Heart left ventricle (tissue), 16 donors: Measurements from ENCODE around the gene ENTPD8. TPM values are rescaled to one million over a fixed set of nuclear protein-coding genes. Genes with fewer than 3 reads are reported as not detected.
A peak's percentile ranks its signal among the peaks of the same experiment; 100 is the strongest.

Source experiments
- ATAC-seq, 4 donors: fragments of 200-7000 bp; cut with Tn5 transposase; one replicate each; pipeline ENCODE4 v1.9.1; 2020 to 2022; ENCODE audit warnings: moderate library complexity in 4 of 4, mild to moderate bottlenecking in 3 of 4, moderate number of reproducible peaks in 1 of 4
- DNase-seq, 5 donors: peaks; one replicate each; pipeline ENCODE4 v3.0.0-alpha.2; 2020
- H3K27ac ChIP-seq, 12 donors: fragments of 200-600 bp; sonication (generic) in 4 of 12; one replicate each; pipeline versions ENCODE4 v1.5.0 to v1.8.0; 2016 to 2022; ENCODE audit warnings: mild to moderate bottlenecking in 2 of 12
- H3K27me3 ChIP-seq, 9 donors: fragments of 200-600 bp; sonication (generic) in 2 of 9; one replicate each; pipeline versions ENCODE4 v1.5.1 to v1.8.0; 2016 to 2022; ENCODE audit warnings: mild to moderate bottlenecking in 3 of 9
- H3K36me3 ChIP-seq, 9 donors: fragments of 200-600 bp; sonication (generic) in 2 of 9; one replicate each; pipeline versions ENCODE4 v1.5.0 to v1.8.0; 2018 to 2022; ENCODE audit warnings: mild to moderate bottlenecking in 2 of 9
- H3K4me1 ChIP-seq, 12 donors: fragments of 200-600 bp; sonication (generic) in 4 of 12; one replicate each; pipeline versions ENCODE4 v1.5.0 to v1.8.0; 2016 to 2022; ENCODE audit warnings: mild to moderate bottlenecking in 3 of 12
- H3K4me3 ChIP-seq, 12 donors: fragments of 200-600 bp; sonication (generic) in 4 of 12; one replicate each; pipeline versions ENCODE4 v1.5.0 to v1.8.0; 2017 to 2022; ENCODE audit warnings: mild to moderate bottlenecking in 9 of 12, moderate library complexity in 4 of 12
- H3K9me3 ChIP-seq, 12 donors: fragments of 200-600 bp; sonication (generic) in 4 of 12; one replicate each; pipeline versions ENCODE4 v1.5.0 to v1.8.0; 2016 to 2022; ENCODE audit warnings: mild to moderate bottlenecking in 1 of 12
- POLR2A ChIP-seq, 2 donors: fragments of 450-650 bp; IDR thresholded peaks; one replicate each; pipeline ENCODE4 v1.6.1; 2017; ENCODE audit warnings: antibody characterized with exemption in 2 of 2, mild to moderate bottlenecking in 2 of 2, moderate library complexity in 2 of 2
- WGBS, 4 donors: extraction: QIAGEN DNeasy Blood & Tissue Kit in 2 of 4; methylation state at CpG; one replicate each; pipeline versions ENCODE4 v1.1.5 to v1.1.7; 2013 to 2018; 5-methylcytosine and 5-hydroxymethylcytosine counted together
- intact Hi-C, 10 donors: fragments of 100-400 bp; cut with DNase I; formaldehyde crosslinking; loops; one replicate each; pipeline versions ENCODE4 v1.11.1 to v1.14.2; 2022
- polyA plus RNA-seq, 2 donors: library from polyadenylated mRNA; stranded (reverse); fragments of 200-250 nt; gene quantifications; one replicate each; pipeline ENCODE4 v1.2.3, GENCODE V29; 2013
- total RNA-seq, 9 donors: library from RNA; depleted of rRNA in 2 of 9; stranded (reverse); fragments of >200 nt in 2 of 9; fragmentation: NEBNext Ultra II Directional in 3 of 9; extraction: Animal tissue kit (Norgen Biotek cat#: 25700) in 3 of 9; gene quantifications; one replicate each; pipeline versions ENCODE4 v1.1.0 to v1.2.4, GENCODE V29; 2016 to 2023
- TF ChIP-seq, protein P1 (sequence below), 12 donors: fragments of 200-600 bp; sonication (generic) in 4 of 12; IDR thresholded peaks; one replicate each; pipeline versions ENCODE4 v1.5.0 to v1.8.0; 2018 to 2022; ENCODE audit warnings: antibody characterized with exemption in 12 of 12, mild to moderate bottlenecking in 5 of 12
- donor health status: ischemic (EF 13 %, LVEDD 7.1; RV severe dilation, severe dysfunction).
- donor health status: healthy with polysubstance abuse.
- donor health status: DM: no; HTN: yes; CAD: no.
- donor health status: DM: no; HTN: no; CAD: no.
- donor health status: ischemic (EF 25% LVEDD 6.9; RV normal size, moderate dysfunction).
- donor health status: ischemic (EF 25% LVEDD 5.7; RV mildly dilated, moderate dysfunction).
- donor health status: healthy.
- donor health status: DM: yes; HTN: yes; CAD: no.
- donor health status: ischemic (EF 35%, LVEDD 5.7; RV mildly dilated, moderate dysfunction).
- donor health status: nonischemic (EF 11% LVEDD 7.7; RV severe dilation, severe dysfunction).
- donor health status: DM: yes; HTN: yes; CAD: no.
- donor health status: PGD.
- donor health status: ischemic (EF 29% LVEDD 5.4; RV normal size, mild dysfunction).
- donor health status: nonischemic (EF 23%, LVEDD 6.1; RV moderate dilation, normal function).

ENTPD8 gene
- total and polyA plus RNA-seq, 11 donors = not detected

DNA sequence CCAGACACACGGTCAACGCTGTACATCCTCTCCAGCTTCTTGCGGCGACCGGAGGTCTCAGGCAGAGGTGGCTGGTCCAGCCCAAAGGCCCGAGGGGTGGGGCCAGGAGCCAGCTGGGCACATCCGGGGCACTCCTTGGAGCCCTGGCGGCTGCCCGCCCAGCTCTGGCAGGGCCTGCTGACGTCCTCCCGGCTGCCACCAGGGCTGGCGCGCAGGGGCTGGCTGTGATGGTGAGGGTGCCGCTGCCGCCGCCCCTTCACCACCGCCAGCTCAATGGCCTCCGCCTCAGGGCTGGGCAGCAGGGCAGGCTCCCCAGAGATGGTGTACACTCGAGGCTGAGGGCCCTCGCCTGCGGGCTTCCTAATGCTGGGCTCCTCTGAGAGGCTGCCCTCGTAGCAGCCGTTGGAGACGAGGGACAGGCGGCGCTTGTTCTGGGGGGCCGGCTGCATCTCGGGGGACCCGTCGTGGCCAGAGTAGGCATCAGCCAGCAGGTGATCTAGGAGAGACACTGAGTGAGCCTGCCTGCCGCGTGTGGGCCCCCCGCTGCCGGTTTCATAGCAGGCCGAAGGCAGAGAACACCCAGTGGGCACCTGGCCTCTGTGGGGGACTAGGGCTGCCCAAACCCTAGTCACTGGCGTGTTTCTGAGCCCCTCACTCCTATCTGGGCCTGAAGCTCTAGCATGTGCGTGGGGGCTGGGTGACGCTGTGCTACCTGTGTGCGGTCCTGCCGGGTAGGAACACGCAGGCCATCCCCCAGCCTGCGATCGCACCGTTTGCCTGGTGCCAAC lies 16.4 kb upstream of the ENTPD8 start:
- ATAC-seq (no peak), DNase-seq (peak in 3 of 5 donors; percentile 15 to 66 (median 31))
- Histone ChIP-seq H3K4me1 (peaks cover 3 to 60% (median 24%) of the 10 kb centered on the region in 12 donors), H3K36me3 (peaks cover 0 to 16% (median 1%) of the 10 kb centered on the region in 9 donors), H3K27me3 (peaks cover 0 to 7% (median 0%) of the 10 kb centered on the region in 9 donors), H3K4me3 (peak overlapping the region in 5 of 12 donors; percentile 60 to 95 (median 74)), H3K27ac (peak overlapping the region in 1 of 12 donors; percentile 40), H3K9me3 (no peaks in the 10 kb centered on the region)
- intact Hi-C loops = no loop called here
- 94 to 96% (median 95%) methylated on average over 21 to 44 of the region's 44 CpGs for WGBS, 4 donors
- TF ChIP-seq, protein P1, sequence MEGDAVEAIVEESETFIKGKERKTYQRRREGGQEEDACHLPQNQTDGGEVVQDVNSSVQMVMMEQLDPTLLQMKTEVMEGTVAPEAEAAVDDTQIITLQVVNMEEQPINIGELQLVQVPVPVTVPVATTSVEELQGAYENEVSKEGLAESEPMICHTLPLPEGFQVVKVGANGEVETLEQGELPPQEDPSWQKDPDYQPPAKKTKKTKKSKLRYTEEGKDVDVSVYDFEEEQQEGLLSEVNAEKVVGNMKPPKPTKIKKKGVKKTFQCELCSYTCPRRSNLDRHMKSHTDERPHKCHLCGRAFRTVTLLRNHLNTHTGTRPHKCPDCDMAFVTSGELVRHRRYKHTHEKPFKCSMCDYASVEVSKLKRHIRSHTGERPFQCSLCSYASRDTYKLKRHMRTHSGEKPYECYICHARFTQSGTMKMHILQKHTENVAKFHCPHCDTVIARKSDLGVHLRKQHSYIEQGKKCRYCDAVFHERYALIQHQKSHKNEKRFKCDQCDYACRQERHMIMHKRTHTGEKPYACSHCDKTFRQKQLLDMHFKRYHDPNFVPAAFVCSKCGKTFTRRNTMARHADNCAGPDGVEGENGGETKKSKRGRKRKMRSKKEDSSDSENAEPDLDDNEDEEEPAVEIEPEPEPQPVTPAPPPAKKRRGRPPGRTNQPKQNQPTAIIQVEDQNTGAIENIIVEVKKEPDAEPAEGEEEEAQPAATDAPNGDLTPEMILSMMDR (IDR thresholded peaks at IDR 0.05) = no peak
- no peak for TF ChIP-seq POLR2A (IDR thresholded peaks at IDR 0.05)

DNA sequence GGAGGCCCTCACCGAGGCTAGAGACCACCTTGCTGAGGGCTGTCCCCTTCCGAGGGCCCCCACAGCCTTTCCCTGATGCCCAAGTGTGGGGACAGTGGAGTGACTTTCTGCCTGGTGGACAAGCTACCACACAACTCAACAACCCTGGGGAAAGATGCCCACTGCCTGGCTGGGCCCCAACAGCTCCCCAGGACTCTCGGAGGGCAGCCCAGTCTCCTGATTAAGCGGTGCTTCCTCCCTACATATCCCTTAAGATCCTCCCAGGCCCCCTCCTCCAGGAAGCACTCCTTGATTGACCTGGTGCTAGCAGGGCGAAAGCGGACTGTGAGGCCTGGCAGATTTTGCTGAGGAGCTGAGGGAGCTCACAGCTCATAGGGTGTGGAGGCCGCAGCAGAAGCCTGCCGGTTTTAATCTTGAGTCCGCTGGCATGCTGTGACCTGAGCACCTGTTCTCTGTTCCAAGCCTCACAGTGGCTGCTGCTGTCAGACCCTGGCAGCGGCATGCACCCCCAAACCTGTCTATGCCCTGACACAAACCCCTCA lies 15.8 kb upstream of the ENTPD8 start:
- TF ChIP-seq, protein P1 (IDR thresholded peaks at IDR 0.05) = no peak
- TF ChIP-seq POLR2A (IDR thresholded peaks at IDR 0.05) = no peak
- DNase-seq = peak in 3 of 5 donors; percentile 7 to 50 (median 26)
- Histone ChIP-seq H3K9me3 (no peaks in the 10 kb centered on the region), H3K4me1 (peaks cover 3 to 56% (median 24%) of the 10 kb centered on the region in 12 donors), H3K4me3 (no peak overlapping the region), H3K36me3 (peaks cover 0 to 16% (median 3%) of the 10 kb centered on the region in 9 donors), H3K27ac (no peak overlapping the region), H3K27me3 (peaks cover 0 to 2% (median 0%) of the 10 kb centered on the region in 9 donors)
- no peak for ATAC-seq
- 92 to 100% (median 95%) methylated on average over 6 to 10 of the region's 10 CpGs for WGBS, 4 donors
- intact Hi-C loops = no loop called here

DNA sequence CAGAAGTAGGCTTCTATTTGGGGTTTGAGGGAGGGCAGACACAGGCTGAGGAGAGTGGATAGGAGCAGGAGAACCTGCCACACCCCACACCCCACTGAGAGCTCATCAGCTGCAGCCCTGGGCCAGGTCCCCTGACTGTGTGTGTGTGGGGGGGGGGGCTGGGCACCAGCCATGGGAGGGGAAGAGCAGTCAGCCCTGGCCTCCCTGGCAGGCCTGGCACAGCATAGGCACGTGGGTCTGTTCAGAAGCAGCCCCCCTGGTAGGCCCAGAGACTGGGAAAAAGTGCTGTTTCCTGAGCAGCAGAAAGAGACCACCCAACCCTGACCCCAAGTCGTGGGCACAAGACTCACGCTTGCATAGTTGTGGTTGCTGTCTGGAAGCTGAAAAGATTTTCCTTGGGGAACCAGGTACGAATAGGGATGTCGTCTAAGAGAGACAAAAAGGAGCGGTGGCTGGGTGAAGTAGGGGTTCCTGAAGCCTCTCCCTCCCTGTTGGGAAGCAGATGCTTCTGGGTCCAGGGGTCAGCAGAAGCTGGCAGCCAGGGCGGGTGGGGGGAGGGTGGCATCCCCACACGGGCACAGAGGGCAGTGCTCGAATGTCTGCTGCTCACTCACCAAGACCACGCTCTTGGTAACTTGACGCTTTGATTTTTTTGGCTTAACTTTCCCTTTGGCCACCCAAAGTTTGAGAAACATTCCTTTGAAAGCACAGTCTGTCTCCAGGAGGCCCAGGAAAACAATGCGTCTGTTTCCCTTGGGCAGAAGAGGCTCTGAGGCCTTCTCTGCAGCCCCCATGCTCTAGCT lies 15.1 kb upstream of the ENTPD8 start:
- ATAC-seq (no peak), DNase-seq (peak in 2 of 5 donors; percentile 4 to 61)
- TF ChIP-seq, protein P1 (IDR thresholded peaks at IDR 0.05) = no peak
- TF ChIP-seq POLR2A (IDR thresholded peaks at IDR 0.05) = no peak
- intact Hi-C loops = no loop called here
- Histone ChIP-seq H3K4me3 (no peak overlapping the region), H3K4me1 (peaks cover 3 to 49% (median 24%) of the 10 kb centered on the region in 12 donors), H3K9me3 (no peaks in the 10 kb centered on the region), H3K27me3 (no peaks in the 10 kb centered on the region), H3K27ac (no peak overlapping the region), H3K36me3 (peaks cover 0 to 16% (median 3%) of the 10 kb centered on the region in 9 donors)
- WGBS, 4 donors = 88 to 94% (median 92%) methylated on average over 11 to 12 of the region's 12 CpGs
